Measurements from ENCODE around the gene THSD4.

THSD4 gene

DNA sequence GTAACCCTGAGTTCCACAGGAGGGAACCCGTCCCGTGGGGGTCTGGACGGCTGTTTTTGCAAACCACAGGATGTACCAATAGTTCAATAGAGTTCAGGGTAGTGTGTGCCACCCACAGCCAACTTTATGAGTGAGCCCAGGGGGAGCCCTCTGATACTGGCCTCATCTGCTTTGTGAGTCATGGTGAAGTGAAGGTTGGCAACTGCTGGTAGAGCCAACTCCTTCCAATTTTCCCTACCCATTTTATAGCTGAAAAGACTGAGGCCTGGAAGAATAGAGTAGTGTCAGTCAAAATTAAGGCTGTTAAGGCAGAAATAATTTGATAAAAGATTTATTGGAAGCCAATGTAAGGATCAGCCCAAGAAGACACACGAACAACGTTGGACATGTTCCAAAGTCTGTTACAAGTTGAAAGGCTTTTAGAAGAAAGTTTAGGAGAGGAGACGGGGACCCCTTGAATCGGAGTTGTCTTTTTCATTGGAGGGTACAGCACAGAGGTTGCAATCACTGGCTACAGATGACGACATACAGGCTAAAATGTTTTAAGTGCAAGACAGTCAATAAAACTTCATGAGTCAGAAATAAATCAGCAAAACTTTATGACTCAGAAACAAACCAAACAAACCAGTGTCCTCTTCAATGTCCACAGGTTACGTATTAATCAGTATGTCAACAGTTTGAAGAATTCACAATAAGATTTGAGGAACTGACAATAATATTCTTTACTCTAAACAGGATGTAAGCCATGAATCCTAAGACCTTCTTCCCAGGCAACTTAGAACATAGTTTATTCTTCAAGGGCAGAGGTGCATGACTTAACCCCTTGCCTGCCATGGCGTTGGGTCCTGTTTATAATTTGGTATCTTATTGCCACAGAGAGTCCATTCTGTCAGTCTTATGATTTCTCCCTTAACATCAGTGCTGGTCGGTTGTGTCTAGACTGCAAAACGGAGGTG is 632.1 kb downstream of the THSD4 start:
- no peak for DNase-seq

DNA sequence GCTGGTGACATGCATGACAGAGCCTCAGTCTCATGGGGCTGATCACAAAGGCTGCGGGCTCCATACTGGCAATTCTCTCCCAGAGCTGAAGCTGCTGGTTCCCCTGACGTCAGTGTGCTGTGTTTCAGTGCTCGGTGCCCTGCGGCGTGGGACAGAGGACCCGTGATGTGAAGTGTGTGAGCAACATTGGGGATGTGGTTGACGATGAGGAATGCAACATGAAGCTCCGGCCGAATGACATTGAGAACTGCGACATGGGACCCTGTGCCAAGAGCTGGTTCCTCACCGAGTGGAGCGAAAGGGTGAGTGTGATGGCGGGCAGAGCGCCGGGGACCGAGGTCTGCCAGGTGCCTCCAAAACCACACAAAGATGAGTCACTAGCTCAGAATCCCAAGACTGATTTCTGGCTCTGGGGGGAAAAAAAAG is 633.0 kb downstream of the THSD4 start:
- DNase-seq, result no peak

DNA sequence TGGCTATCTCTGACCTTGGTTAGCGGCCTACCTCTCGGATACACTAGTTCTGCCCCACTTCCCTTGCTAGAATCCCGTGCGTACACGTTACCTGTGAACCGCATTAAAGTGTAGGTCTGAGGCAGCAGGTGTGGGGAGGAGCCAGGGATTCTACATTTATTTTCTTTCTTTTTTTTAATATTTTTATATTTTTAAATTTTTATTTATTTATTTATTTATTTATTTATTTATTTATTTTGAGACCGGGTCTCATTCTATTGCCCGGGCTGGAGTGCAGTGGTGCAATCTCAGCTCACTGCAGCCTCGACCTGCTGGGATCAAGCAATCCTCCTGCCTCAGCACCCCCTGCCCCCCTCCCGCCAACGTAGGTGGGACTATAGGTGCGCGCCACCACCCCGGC is 634.2 kb downstream of the THSD4 start:
- DNase-seq, result no peak

DNA sequence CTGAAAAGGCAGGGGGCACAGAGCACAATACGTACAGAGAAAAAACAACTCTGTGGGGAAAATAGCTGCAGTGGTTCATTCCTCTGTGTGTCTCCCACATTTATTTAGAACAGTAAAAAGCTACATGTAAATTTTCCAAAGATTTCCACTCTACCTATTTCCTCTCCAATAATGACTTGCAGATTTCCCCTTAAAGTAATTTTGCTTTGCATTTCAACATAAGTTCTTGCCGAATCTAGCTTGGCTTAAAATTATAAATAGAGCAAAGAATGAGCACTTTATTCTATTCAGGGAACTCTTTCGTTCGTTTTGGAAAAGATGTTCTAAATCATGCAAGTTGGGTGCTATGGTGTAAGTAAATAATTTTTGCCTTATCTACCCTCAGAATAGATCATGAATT is 636.9 kb downstream of the THSD4 start:
- DNase-seq, result no peak

DNA sequence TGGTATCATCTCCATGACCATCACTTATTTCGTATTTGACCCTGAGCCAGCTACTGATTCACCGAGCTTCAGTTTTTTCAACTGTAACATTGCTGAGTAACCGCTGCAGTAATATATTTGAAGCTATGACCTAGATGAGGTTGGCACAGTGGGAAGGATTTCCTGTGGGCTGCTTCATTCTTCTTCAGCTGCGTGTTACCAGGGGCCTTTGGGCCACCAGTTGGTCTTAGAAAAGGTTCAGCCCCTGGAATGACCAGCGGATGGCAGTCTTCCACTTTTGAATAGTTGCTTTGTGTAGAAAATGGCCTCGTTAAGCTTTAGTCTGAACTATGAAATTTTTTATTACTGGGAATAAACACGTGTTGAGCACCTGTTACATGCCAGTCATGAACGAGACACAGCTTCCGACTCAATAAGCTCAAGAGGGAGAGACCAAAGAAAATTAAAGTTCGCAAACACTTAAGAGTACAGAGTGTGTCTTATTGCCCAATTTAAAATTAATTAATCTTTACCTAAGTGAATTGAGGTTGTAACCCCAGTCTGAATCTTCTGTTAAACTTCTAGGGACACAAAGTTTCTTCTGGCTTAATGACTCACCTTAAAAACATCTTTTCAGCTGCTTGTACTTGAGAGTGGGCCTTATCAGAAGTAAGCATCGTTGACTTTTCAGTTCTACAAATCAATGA is 637.5 kb downstream of the THSD4 start:
- DNase-seq, result no peak

DNA sequence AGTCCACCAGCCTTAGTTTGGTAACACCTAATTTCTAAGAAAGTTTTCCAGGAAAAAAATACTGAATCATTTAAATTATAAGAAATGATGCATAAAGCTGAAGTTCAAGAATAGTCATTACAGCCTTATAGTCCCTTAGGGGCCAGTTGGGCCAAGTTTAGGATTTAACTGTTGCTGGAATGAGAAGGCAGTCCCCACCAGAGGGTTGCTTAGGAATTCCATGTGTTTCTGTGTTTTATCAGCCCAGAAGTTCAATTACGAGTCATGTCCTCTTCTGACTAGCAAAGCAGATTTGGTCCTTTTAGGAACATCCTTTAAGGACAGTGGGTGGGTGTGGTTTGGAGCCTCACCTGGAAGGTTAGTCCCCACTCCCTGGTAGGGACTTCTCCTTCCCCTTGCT is 638.1 kb downstream of the THSD4 start:
- DNase-seq, result no peak

DNA sequence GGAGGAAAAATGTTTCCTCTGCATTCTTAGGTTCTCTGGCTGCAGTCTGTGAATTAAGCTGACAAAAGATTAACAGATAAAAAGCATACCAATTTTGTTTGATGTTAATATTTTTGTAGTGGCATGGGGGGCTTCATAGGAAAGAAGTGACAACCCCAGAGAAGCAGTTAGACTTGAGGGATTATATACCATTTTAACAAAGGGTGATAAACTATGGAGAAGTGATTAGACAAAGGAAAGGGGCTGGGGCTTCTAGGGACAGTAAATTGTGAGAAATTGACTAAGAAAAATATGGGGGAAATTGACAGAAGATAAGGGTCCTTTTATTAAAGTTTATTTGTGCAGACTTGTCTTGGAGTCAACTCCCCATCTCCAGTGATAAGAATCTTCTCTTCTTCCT is 639.4 kb downstream of the THSD4 start:
- no peak for DNase-seq

DNA sequence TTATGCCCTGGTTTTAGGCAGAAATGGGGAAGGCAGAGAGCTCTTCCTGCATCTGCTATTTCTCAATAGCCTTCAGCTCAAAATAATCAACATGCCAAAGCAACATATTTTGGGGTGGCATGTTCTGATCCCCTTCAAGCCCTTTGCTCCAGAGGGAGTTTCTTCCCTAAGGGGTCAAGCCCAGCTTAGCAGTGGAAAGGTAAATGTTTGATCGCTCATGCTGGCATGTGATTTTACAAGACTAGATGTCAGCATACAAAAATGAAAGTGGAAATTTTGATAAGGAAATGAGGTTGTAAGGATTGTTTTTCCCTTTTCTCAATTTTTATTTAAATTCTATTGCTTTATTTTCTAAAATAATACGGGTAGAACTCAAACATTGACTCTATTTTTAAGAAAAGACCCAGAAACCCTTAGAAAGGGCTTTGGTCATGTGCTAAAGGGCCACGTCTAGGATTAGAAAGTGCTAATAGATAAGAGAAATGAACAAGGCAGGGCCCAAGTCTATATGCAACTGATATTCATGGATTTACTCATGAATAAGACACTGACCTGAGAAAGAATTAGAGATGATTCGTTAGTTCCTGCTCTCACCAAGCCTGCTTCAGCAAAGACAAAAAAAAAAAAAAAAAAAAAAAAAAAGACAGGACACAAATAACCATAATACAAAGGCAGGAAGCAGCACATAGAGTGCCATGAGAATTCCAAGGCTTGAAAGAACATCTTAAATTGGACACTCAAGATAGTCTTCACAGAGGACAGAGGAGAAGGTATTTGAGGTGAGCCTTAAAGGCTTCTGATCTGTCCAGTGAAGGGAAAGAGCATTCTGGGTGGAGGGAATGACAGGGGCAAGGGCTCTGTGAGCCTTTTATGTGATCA is 640.1 kb downstream of the THSD4 start:
- no peak for DNase-seq

DNA sequence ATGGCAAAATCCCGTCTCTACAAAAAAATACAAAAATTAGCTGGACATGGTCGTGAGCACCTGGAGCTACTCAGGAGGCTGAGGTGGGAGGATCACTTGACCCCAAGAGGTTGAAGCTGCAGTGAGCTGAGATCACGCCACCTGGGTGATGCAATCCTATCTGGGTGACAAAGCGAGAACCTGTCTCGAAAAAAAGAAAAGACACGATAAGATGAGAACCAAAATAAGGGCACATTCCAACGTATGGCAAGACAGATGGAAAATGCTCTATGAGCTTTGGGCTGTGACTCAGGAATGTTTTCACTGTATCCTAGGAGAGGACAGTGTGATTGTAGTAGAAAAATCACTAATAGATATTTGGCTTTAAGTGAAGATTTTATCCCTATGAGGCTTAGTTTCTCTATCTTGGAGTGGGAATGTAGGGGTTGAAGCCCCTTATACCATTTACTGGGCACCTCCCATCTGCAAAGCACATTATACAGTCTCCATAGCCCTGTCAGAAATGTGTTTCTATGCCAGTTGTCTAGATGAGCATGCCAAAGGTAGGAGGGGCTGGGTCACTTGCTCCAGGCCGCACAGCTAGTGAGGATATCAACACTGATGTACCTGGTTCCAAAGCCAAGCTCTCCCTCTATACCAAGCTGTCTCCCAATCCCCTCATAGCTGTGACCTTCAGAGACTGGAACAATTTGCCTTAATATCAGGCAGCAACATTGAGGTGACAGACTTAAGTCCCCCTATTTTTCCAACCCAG is 641.5 kb downstream of the THSD4 start:
- no peak for DNase-seq

DNA sequence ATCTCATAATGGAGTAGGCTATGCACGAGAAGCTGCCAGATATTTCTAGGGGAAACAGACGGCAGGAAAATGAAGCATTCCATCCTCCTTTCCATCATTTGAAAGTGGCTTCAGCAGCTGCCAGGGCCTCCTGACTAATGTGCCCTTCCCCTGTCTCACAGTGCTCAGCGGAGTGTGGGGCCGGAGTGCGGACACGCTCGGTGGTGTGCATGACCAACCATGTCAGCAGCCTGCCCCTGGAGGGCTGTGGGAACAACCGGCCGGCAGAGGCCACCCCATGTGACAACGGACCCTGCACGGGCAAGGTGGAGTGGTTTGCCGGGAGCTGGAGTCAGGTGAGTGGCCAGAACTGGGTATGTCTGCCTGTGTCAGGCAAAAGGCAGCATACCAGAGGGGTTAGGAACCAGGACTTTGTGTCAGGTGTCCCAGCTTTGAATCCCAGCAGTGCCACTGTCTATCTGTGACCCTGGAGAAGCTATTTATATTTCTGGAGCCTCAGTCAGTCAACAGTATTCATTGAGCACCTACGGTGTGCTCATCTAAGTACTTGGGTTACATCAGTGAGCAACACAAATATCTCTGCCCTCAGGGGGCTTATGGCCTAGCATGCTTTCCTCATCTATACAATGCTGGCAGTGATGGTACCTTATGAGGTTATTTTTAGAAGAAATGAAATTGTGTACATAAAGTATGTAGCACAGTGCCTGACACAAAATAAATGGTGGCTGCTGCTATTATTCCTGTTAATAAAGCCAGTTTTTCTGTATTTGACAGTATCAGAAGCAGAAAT is 642.7 kb downstream of the THSD4 start:
- no peak for DNase-seq

DNA sequence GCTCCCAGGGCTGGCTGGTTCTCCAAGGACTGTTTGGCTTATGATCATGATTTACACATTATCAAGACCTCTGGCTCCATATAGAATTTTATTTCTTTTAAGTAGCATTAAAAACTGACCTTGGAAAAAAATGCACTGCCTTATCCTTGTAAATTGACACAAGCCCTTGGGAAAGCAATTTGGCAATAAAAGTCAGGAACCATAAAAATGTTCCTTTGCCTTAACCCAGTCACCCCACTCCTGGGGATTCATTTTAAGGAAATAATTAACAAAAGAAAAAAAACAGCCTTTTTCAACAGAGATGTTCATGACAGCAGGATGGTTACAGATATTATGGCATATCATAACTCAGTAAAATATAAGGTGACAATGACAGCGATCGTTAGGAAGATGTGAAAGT is 643.4 kb downstream of the THSD4 start:
- no peak for DNase-seq

DNA sequence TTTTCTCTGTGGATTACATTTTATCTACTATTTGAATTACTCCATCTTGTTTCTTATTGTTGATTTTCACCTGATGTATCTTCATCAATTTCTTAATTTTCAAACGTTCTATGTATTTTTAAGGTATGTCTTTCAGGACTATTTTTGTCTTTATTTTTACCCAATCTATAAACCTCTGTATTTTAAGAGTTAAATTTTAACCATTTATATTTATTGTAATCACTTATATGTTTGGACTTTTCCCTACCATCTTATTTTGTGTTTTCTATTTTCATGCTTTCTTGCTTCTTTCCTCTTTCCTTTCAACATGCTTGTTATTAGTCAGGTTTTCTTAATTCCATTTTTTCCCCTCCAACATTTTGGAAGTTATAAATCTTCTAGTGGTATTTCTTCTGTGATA is 645.6 kb downstream of the THSD4 start:
- DNase-seq, result no peak

DNA sequence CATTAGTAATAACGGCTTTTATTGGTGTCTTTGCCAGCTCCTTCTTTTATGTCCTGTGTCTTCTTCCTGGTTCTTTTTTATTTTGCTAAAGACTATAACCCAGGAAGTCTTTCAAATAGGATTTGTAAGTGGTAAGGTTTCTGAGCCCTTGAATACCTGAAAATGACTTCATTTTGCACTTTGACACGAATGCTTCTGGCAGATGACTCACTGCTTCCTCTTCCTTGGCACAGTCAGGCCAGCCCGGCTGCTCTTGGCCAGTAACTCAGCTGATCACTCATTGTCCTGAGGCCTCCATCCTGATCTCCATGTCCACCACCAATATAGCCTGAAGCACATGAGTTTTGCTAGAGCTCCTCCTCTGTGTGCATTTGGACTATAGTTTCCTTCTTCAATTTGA is 646.4 kb downstream of the THSD4 start:
- no peak for DNase-seq

DNA sequence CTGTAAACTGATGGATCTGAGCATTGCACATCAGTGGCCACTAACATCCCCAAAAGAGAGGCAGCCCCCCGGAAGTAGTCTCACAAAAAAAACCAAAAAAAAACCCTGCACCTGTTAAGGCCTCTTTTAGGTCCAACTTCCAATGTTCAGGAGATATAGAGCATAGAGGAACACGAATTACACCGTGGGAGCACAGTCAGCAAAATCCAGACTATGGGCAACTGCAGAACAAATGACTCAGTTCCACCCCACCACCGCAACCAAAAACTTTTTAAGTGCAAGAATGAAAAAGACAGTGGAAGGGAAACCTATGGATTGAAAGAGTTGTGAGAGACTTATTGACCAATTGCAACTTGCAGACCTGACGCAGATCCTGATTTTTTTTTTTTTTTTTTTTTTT is 652.9 kb downstream of the THSD4 start:
- DNase-seq, result no peak

DNA sequence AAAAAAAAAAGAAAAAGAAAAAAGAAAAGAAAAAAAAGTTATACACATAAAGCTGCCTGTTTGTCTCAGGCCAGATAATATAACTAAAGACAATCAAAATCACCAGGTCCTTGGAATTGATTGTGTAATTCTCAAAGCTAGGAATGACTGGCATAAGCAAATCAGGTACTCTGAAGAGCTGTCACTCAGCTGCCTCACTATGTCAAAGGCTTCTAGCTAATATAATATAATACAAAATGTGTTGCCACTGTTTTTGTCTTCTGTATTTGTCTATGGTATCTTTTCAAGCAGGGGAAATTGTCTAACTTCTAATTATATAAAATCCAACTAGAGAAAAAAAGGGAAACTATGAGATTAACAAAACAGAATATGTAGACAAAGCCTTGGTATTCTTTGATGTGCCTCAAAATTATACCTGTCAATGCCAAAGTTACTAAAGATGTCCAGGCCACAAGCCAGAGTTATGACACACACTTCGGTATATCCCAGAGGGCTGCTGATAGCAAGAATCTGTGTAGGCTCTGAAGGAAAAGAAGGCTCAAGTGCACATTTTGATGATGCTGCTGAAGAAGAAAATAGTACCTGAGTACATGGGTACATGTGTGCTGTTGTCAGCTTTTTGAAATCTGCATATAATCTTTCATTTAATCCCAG is 658.1 kb downstream of the THSD4 start:
- DNase-seq, result no peak

DNA sequence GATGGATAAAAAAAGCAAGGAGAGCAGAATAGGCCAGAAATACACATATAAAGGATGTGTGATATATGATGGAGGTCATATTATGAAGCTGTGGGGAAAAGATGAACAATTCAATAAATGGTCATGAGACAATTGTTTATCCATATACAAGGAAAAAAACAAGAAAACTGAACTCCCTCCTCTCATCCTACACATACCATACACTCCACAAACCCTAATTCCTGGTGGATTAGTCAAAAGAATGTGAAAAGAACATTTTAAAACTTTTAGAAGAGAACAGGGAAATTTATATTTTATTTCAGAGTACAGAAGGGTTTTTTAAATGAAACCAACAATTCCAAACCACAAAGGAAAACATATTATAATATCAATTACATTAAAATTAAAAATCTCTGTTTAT is 660.6 kb downstream of the THSD4 start:
- no peak for DNase-seq

DNA sequence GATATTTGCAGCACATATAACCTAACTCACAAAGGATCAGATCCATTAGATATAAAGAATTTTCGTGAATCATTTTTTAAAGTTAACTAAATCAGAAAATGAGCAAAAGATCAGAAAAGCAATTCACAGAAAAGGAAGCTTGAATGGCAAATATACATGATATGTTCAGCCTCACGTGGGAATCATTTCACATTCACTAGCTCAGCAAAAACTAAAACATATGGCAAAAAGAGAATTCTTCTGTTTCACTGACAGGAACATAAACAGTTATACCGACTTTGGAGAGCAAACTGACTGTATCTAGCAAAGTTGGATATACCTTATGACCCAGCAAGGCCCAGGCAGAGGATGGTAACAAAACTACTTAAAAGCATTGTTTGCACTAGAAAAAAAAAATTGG is 661.0 kb downstream of the THSD4 start:
- DNase-seq, result no peak

DNA sequence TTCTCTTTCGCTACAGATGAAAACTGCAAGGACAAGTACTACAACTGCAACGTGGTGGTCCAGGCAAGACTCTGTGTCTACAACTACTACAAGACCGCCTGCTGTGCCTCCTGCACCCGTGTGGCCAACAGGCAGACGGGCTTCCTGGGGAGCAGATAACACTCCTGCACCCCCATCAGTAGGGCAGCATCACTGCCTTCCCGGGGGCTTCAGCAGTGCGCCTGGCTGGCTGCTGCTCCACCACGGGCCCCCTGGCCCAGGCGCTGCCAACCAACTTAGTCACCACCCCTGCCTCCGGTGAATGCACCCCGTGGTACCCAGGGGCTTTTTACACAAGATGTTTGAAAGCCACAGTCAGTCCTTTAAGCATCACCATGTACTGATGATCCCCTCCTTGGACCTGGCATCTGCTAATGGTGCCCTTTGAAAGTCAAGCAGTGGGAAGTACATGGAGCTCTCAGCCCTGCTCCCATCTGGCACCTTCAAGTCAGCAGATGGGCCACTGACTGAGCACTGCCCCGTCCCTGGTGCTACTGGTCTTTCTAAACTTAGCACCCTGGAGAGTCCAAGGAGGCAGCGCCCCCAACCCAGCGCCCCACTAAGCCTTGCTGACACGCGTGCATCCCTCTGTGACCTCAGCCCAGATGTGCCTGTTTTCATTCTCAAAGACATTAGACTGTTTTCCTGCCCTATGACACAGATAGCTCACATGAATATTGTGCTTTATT is 662.1 kb downstream of the THSD4 start:
- DNase-seq, result no peak

DNA sequence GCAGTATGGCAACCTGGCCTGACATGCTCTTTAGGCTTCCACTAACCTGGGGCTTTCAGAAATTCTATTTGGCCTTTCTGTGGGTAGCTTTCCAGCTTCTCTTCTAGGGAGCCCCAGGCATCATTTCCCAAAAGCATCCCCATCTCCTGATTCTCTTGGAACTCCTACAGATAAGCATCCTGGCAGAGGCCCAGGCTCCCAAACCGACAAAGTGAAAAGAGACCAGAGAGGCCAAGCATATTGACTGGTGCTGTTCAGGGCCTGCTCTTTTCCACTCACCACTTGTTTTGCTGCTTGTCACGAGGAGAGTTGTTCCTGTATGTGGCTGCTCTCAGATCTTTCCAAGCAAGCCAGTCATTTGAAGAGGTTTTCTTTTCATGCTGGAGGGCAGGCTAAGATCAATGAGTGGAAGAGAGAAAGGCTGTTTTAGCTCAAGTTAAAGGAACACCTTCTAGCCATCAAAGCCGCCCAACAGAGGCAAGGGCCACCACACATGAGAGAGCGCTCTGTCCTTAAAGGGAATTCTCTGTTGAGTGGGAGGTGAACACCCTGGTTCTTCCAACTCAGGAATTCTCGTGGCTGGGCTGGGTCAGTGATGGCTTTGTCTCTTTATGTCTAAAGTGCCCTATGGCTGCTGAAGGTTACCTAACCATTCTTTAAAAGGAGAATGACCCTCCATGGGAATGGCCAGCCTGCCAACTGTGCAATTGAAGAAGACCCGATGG is 664.0 kb downstream of the THSD4 start:
- DNase-seq, result no peak

All from cortex of kidney (tissue), 1 donor.